Hematopoietic multipotent progenitor cell treated with erythropoietin and hydrocortisone succinate and interleukin-3 and kit ligand, for 17 days (in vitro differentiated cells): Measurements from ENCODE around the gene CYP27B1.
"Not testable (repeated sequence)": the region's sequence is repeated elsewhere in the genome, so short reads cannot be mapped to it uniquely, and the experiment has no call there.

Experiments
- DNase-seq: peaks from one replicate; pipeline ENCODE4 v3.0.0-alpha.2; 2015; ENCODE audit warnings: low spot score

The CYP27B1 gene

GRCh38 chr12:57721846-57722608 is 44.9 kb downstream of the CYP27B1 start:
- DNase-seq = not testable (repeated sequence)

DNA sequence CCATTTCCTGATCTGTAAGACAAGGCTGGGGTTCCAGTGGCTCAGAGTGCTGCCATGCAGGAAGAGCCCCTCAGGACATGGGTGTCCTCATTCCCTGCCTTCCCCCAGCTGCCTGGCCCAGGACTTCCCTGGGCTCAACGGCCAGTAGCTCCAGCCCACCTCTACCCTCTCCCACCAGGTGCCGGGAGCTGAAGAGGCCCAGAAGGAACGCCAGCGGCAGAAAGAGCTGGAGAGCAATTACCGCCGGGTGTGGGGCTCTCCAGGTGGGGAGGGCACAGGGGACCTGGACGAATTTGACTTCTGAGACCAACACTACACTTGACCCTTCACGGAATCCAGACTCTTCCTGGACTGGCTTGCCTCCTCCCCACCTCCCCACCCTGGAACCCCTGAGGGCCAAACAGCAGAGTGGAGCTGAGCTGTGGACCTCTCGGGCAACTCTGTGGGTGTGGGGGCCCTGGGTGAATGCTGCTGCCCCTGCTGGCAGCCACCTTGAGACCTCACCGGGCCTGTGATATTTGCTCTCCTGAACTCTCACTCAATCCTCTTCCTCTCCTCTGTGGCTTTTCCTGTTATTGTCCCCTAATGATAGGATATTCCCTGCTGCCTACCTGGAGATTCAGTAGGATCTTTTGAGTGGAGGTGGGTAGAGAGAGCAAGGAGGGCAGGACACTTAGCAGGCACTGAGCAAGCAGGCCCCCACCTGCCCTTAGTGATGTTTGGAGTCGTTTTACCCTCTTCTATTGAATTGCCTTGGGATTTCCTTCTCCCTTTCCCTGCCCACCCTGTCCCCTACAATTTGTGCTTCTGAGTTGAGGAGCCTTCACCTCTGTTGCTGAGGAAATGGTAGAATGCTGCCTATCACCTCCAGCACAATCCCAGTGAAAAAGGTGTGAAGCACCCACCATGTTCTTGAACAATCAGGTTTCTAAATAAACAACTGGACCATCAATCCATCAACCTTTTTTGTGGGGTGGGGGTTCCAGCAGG is 46.0 kb downstream of the CYP27B1 start:
- DNase-seq = no peak

DNA sequence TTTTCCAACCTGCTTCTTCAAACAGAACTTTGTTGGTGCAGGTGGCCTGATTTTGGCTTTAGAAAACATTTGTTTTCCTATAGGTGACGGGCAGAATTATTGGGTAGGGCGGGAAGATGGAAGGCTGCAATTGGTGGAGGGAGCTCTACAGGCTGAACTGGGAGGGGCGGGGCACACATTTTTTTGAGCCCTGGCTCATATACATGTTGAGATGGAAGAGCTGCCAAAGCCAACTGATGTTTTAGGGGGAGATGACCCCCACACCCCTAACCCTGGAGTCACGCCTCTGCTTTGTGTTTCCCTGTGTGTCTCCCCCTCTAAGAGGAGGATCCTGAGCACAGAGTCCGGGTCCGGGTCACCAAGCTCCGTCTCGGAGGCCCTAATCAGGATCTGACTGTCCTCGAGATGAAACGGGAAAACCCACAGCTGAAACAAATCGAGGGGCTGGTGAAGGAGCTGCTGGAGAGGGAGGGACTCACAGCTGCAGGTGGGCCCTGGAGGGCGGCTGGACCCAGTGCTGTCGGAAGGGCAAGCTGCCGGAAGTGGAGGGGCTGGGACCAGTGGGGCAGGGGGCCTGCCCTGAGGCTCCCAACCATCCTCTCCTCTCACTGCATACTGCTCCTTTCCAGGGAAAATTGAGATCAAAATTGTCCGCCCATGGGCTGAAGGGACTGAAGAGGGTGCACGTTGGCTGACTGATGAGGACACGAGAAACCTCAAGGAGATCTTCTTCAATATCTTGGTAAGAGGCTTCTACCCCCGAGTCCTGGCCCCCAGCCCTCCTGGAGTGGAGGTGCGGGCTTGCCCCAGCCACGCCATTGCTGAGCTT is 46.9 kb downstream of the CYP27B1 start:
- no peak for DNase-seq

DNA sequence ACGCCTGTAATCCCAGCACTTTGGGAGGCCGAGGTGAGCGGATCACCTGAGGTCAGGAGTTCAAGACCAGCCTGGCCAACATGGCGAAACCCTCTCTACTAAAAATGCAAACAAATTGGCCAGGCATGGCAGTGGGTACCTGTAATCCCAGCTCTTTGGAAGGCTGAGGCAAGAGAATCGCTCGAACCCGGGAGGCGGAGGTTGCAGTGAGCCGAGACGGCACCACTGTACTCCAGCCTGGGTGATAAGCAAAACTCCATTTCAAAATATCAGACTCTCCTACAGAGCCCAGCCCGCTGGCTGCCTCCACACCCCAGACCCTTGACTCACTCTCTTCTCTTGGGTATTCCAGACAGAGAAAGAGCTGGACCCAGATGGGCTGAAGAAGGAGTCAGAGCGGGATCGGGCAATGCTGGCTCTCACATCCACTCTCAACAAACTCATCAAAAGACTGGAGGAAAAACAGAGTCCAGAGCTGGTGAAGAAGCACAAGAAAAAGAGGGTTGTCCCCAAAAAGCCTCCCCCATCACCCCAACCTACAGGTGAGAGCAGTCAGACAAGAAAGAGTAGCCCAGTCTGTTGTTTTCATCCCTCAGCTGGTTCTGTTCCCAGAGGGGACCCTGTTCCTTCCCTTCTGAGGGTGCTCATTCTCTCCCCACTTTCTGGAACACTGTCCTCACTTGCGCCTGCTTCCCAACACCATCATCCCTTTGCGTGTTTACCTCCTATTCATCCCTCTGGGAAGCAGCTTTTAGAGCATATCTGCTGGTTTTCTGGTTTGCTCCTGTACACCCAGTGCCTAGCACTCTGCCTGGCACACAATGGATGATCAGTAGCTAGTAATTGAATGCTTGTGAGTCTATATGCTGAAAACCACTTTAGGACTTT is 48.0 kb downstream of the CYP27B1 start:
- no peak for DNase-seq

- no peak for DNase-seq
Measured at GRCh38 chr12:57717846-57718640, 48.8 kb downstream of the CYP27B1 start.

- no peak for DNase-seq
Measured at GRCh38 chr12:57717131-57717530, 49.7 kb downstream of the CYP27B1 start.

GRCh38 chr12:57716305-57716704 is 50.6 kb downstream of the CYP27B1 start:
- no peak for DNase-seq

DNA sequence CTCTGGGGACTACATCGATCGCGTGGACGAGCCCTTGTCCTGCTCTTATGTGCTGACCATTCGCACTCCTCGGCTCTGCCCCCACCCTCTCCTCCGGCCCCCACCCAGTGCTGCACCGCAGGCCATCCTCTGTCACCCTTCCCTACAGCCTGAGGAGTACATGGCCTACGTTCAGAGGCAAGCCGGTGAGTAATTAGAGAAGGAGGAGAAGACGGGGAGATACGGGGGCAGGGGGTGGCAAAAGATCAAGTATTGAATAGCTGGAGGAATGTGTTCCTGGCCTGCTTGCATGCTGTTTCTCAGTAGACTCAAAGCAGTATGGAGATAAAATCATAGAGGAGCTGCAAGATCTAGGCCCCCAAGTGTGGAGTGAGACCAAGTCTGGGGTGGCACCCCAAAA is 51.1 kb downstream of the CYP27B1 start:
- DNase-seq = no peak

DNA sequence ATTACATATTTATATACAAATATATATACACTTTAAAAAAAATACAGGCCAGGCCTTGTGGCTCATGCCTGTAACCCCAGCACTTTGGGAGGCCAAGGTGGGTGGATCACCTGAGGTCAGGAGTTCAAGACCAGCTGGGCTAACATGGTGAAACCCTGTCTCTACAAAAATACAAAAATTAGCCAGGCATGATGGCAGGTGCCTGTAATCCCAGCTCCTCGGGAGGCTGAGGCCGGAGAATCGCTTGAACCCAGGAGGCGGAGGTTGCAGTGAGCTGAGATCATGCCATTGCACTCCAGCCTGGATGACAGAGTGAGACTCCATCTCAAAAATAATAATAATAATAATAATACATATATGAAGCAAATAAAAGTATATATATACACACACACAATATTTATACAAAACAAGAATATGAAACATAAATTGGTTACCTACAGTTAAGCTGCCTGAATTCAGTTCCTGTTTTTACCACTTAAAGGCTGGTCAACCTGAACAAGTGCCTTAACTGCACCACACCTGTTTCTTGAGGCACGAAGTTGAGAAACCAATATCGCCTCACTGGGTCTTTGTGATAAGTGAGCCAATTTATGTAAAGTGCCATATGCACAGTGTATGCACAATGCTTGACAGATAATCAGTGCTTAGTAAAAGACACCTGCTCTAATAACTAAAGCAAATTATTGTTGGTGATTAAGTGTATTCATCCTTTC is 51.7 kb downstream of the CYP27B1 start:
- DNase-seq = not testable (repeated sequence)

DNA sequence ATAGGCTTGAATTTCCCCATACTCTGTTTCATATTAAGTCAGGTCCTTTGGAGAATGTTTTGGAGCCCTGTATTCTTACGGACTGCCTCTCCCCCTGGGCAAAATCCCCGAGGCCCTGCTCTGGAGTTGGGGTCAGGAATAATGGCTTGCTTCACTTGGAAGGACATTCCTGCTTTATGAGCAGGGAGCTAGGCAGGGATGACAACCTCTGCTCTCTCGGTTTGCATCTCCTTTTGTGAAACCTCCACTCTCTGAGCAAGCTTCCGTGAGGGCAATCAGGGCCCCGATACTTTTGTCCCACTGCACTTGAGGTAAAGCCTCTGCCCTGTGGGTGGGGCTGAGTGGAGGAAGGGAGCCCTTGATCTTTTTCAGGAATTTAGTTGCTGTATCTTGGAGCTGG is 53.7 kb downstream of the CYP27B1 start:
- DNase-seq = no peak

- DNase-seq = no peak
Measured at GRCh38 chr12:57712701-57713100, 54.2 kb downstream of the CYP27B1 start.
